Measurements from ENCODE around the gene TMEM94.

The TMEM94 gene

GRCh38 chr17:75535871-75536270, 79.4 kb downstream of the TMEM94 start:
- no peak for DNase-seq (ENCODE audit: low read depth, low spot score)
- TF ChIP-seq FOXP2 (optimal IDR thresholded peaks at IDR 0.05; ENCODE audit: control extremely low read depth, extremely low read length, insufficient read depth) = no peak
- no peak for TF ChIP-seq POLR2AphosphoS5 (IDR thresholded peaks at IDR 0.05; ENCODE audit: borderline replicate concordance, low read depth, low read length)
- TF ChIP-seq EZH2 (IDR thresholded peaks at IDR 0.05) = no peak

GRCh38 chr17:75536366-75536765, 79.9 kb downstream of the TMEM94 start:
- TF ChIP-seq FOXP2 (optimal IDR thresholded peaks at IDR 0.05; ENCODE audit: control extremely low read depth, extremely low read length, insufficient read depth) = no peak
- no peak for TF ChIP-seq POLR2AphosphoS5 (IDR thresholded peaks at IDR 0.05; ENCODE audit: borderline replicate concordance, low read depth, low read length)
- Histone ChIP-seq H3K9me3 (ENCODE audit: low read depth, low read length) (no peaks in the 10 kb centered on the region), H3K9ac (ENCODE audit: insufficient read length) (no peak overlapping the region), H3K27ac (no peak overlapping the region), H3K36me3 (ENCODE audit: insufficient read depth, low read length) (no peaks in the 10 kb centered on the region), H3K4me3 (no peak overlapping the region)
- no peak for DNase-seq (ENCODE audit: low read depth, low spot score)

More at GRCh38 chr17:75535871-75536270, 79.4 kb downstream of the TMEM94 start:
- no peak overlapping the region for H3K27ac ChIP-seq
- H3K4me3 ChIP-seq = no peak overlapping the region
- no peaks in the 10 kb centered on the region for H3K36me3 ChIP-seq (ENCODE audit: insufficient read depth, low read length)
- H3K9ac ChIP-seq (ENCODE audit: insufficient read length) = no peak overlapping the region
- H3K9me3 ChIP-seq (ENCODE audit: low read depth, low read length) = no peaks in the 10 kb centered on the region

- Histone ChIP-seq H3K9me3 (ENCODE audit: low read depth, low read length) (no peaks in the 10 kb centered on the region), H3K27ac (no peak overlapping the region), H3K9ac (ENCODE audit: insufficient read length) (no peak overlapping the region), H3K36me3 (ENCODE audit: insufficient read depth, low read length) (no peaks in the 10 kb centered on the region), H3K4me3 (no peak overlapping the region)
- no peak for DNase-seq (ENCODE audit: low read depth, low spot score)
- no peak for TF ChIP-seq POLR2AphosphoS5 (IDR thresholded peaks at IDR 0.05; ENCODE audit: borderline replicate concordance, low read depth, low read length)
- no peak for TF ChIP-seq FOXP2 (optimal IDR thresholded peaks at IDR 0.05; ENCODE audit: control extremely low read depth, extremely low read length, insufficient read depth)
- no peak for TF ChIP-seq EZH2 (IDR thresholded peaks at IDR 0.05)
Measured at GRCh38 chr17:75539967-75540729, 83.7 kb downstream of the TMEM94 start.

GRCh38 chr17:75540923-75541503, 84.6 kb downstream of the TMEM94 start:
- Histone ChIP-seq H3K9me3 (ENCODE audit: low read depth, low read length) (no peaks in the 10 kb centered on the region), H3K4me3 (no peak overlapping the region), H3K9ac (ENCODE audit: insufficient read length) (no peak overlapping the region), H3K36me3 (ENCODE audit: insufficient read depth, low read length) (no peaks in the 10 kb centered on the region), H3K27ac (no peak overlapping the region)
- no peak for TF ChIP-seq POLR2AphosphoS5 (IDR thresholded peaks at IDR 0.05; ENCODE audit: borderline replicate concordance, low read depth, low read length)
- no peak for TF ChIP-seq FOXP2 (optimal IDR thresholded peaks at IDR 0.05; ENCODE audit: control extremely low read depth, extremely low read length, insufficient read depth)
- no peak for TF ChIP-seq EZH2 (IDR thresholded peaks at IDR 0.05)
- DNase-seq (ENCODE audit: low read depth, low spot score) = no peak

- Histone ChIP-seq H3K9ac (ENCODE audit: insufficient read length) (no peak overlapping the region), H3K9me3 (ENCODE audit: low read depth, low read length) (no peaks in the 10 kb centered on the region), H3K4me3 (no peak overlapping the region), H3K36me3 (ENCODE audit: insufficient read depth, low read length) (no peaks in the 10 kb centered on the region), H3K27ac (no peak overlapping the region)
- TF ChIP-seq POLR2AphosphoS5 (IDR thresholded peaks at IDR 0.05; ENCODE audit: borderline replicate concordance, low read depth, low read length) (no peak), EZH2 (IDR thresholded peaks at IDR 0.05) (no peak), FOXP2 (optimal IDR thresholded peaks at IDR 0.05; ENCODE audit: control extremely low read depth, extremely low read length, insufficient read depth) (no peak)
- no peak for DNase-seq (ENCODE audit: low read depth, low spot score)
Measured at GRCh38 chr17:75542229-75542628, 85.8 kb downstream of the TMEM94 start.

- no peak for TF ChIP-seq FOXP2 (optimal IDR thresholded peaks at IDR 0.05; ENCODE audit: control extremely low read depth, extremely low read length, insufficient read depth)
- no peak for TF ChIP-seq POLR2AphosphoS5 (IDR thresholded peaks at IDR 0.05; ENCODE audit: borderline replicate concordance, low read depth, low read length)
- no peak for DNase-seq (ENCODE audit: low read depth, low spot score)
Measured at GRCh38 chr17:75542728-75543336, 86.4 kb downstream of the TMEM94 start.

GRCh38 chr17:75544250-75544649, 87.8 kb downstream of the TMEM94 start:
- no peak for DNase-seq (ENCODE audit: low read depth, low spot score)
- Histone ChIP-seq H3K9me3 (ENCODE audit: low read depth, low read length) (no peaks in the 10 kb centered on the region), H3K9ac (ENCODE audit: insufficient read length) (no peak overlapping the region)

More at GRCh38 chr17:75542728-75543336, 86.4 kb downstream of the TMEM94 start:
- H3K9me3 ChIP-seq (ENCODE audit: low read depth, low read length) = no peaks in the 10 kb centered on the region
- no peak overlapping the region for H3K4me3 ChIP-seq
- no peak overlapping the region for H3K9ac ChIP-seq (ENCODE audit: insufficient read length)
- H3K36me3 ChIP-seq (ENCODE audit: insufficient read depth, low read length) = no peaks in the 10 kb centered on the region
- H3K27ac ChIP-seq = no peak overlapping the region

GRCh38 chr17:75546181-75546580, 89.7 kb downstream of the TMEM94 start:
- no peak overlapping the region for H3K4me3 ChIP-seq
- H3K9ac ChIP-seq (ENCODE audit: insufficient read length) = no peak overlapping the region
- TF ChIP-seq POLR2AphosphoS5 (IDR thresholded peaks at IDR 0.05; ENCODE audit: borderline replicate concordance, low read depth, low read length) = no peak
- TF ChIP-seq EZH2 (IDR thresholded peaks at IDR 0.05) = no peak
- TF ChIP-seq FOXP2 (optimal IDR thresholded peaks at IDR 0.05; ENCODE audit: control extremely low read depth, extremely low read length, insufficient read depth) = no peak

More at GRCh38 chr17:75544250-75544649, 87.8 kb downstream of the TMEM94 start:
- TF ChIP-seq POLR2AphosphoS5 (IDR thresholded peaks at IDR 0.05; ENCODE audit: borderline replicate concordance, low read depth, low read length) (no peak), FOXP2 (optimal IDR thresholded peaks at IDR 0.05; ENCODE audit: control extremely low read depth, extremely low read length, insufficient read depth) (no peak), EZH2 (IDR thresholded peaks at IDR 0.05) (no peak)
- no peak overlapping the region for H3K4me3 ChIP-seq
- H3K36me3 ChIP-seq (ENCODE audit: insufficient read depth, low read length) = no peaks in the 10 kb centered on the region
- H3K27ac ChIP-seq = no peak overlapping the region

More at GRCh38 chr17:75546181-75546580, 89.7 kb downstream of the TMEM94 start:
- DNase-seq (ENCODE audit: low read depth, low spot score) = no peak
- H3K36me3 ChIP-seq (ENCODE audit: insufficient read depth, low read length) = no peaks in the 10 kb centered on the region
- H3K27ac ChIP-seq = no peak overlapping the region
- no peaks in the 10 kb centered on the region for H3K9me3 ChIP-seq (ENCODE audit: low read depth, low read length)
